Ishikawa (cell line): ENCODE data around the gene MYCBP2.

Experiments
- CEBPB ChIP-seq: IDR thresholded peaks from 2 replicates; pipeline ENCODE4 v1.6.1; 2012
- CREB1 ChIP-seq: IDR thresholded peaks from 2 replicates; pipeline ENCODE4 v1.6.1; 2012; ENCODE audit warnings: low read depth
- MAX ChIP-seq: IDR thresholded peaks from 2 replicates; pipeline ENCODE4 v1.6.1; 2012
- NFIC ChIP-seq: IDR thresholded peaks from 2 replicates; pipeline ENCODE4 v1.6.1; 2012
- RAD21 ChIP-seq: IDR thresholded peaks from 2 replicates; pipeline ENCODE4 v1.6.1; 2012; ENCODE audit warnings: low read depth
- TCF12 ChIP-seq: IDR thresholded peaks from 2 replicates; pipeline ENCODE4 v1.6.1; 2012; ENCODE audit warnings: low read depth
- YY1 ChIP-seq: IDR thresholded peaks from 2 replicates; pipeline ENCODE4 v1.6.1; 2012; ENCODE audit warnings: low read depth
- ZBTB7A ChIP-seq: IDR thresholded peaks from 2 replicates; pipeline ENCODE4 v1.6.1; 2012; ENCODE audit warnings: low read depth
- TF ChIP-seq, protein P1 (sequence below): IDR thresholded peaks from 2 replicates; pipeline ENCODE4 v1.6.1; 2012; ENCODE audit warnings: low read depth, mild to moderate bottlenecking

GRCh38 chr13:77118134-77118533 lies 208.8 kb downstream of the MYCBP2 start:
- TF ChIP-seq TCF12 (no peak), ZBTB7A (no peak), RAD21 (no peak), CEBPB (no peak), NFIC (no peak), CREB1 (no peak), YY1 (no peak), MAX (no peak)
- TF ChIP-seq, protein P1, sequence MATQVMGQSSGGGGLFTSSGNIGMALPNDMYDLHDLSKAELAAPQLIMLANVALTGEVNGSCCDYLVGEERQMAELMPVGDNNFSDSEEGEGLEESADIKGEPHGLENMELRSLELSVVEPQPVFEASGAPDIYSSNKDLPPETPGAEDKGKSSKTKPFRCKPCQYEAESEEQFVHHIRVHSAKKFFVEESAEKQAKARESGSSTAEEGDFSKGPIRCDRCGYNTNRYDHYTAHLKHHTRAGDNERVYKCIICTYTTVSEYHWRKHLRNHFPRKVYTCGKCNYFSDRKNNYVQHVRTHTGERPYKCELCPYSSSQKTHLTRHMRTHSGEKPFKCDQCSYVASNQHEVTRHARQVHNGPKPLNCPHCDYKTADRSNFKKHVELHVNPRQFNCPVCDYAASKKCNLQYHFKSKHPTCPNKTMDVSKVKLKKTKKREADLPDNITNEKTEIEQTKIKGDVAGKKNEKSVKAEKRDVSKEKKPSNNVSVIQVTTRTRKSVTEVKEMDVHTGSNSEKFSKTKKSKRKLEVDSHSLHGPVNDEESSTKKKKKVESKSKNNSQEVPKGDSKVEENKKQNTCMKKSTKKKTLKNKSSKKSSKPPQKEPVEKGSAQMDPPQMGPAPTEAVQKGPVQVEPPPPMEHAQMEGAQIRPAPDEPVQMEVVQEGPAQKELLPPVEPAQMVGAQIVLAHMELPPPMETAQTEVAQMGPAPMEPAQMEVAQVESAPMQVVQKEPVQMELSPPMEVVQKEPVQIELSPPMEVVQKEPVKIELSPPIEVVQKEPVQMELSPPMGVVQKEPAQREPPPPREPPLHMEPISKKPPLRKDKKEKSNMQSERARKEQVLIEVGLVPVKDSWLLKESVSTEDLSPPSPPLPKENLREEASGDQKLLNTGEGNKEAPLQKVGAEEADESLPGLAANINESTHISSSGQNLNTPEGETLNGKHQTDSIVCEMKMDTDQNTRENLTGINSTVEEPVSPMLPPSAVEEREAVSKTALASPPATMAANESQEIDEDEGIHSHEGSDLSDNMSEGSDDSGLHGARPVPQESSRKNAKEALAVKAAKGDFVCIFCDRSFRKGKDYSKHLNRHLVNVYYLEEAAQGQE: no peak
